Measurements from ENCODE around the gene SLC6A11. TPM values are rescaled to one million over a fixed set of nuclear protein-coding genes. Genes with fewer than 3 reads are reported as not detected.

SLC6A11 gene
- total RNA-seq, 4 donors from 2014 or later, result not detected

DNA sequence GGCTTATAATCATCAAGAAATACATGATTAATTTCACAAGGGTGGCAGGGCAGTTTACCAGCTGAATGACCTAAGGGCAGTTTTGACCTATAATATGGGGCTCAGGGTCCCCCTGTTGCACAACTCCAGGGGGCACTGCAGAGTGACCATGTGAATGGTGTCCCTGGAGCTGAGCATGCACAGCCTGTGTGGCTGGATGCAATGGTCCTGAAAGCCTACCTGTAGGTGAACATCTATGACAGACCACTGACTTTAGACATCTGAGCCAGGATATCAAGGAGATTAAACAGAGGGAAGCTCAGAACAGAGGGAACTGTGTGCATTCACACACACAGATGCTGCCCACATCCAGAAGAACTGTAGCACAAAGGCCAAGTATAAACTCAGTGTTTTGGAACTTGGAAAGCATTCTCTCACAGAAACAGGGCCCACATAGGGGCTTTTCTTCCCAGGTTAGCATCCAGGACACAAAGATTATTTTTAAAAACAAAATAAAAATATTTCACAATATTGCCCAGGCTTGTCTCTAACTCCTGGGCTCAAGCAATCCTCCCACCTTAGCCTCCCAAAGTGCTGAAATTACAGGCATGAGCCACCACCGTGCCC is 7.8 kb upstream of the SLC6A11 start:
- peaks cover 0 to 5% (median 5%) of the 10 kb centered on the region in 3 donors for H3K27me3 ChIP-seq
- no peaks in the 10 kb centered on the region for H3K36me3 ChIP-seq
- ATAC-seq, result no peak
- no peaks in the 10 kb centered on the region for H3K9me3 ChIP-seq
- no peaks in the 10 kb centered on the region for H3K4me1 ChIP-seq
- intact Hi-C loops (cut with DNase I; ENCODE audit: low total_unique reads) (no loop called here), in situ Hi-C loops (cut with MboI; ENCODE audit: low sequenced_read_pairs in 4 of 4) (no loop called here)
- DNase-seq, result no peak
- TF ChIP-seq, protein P1, sequence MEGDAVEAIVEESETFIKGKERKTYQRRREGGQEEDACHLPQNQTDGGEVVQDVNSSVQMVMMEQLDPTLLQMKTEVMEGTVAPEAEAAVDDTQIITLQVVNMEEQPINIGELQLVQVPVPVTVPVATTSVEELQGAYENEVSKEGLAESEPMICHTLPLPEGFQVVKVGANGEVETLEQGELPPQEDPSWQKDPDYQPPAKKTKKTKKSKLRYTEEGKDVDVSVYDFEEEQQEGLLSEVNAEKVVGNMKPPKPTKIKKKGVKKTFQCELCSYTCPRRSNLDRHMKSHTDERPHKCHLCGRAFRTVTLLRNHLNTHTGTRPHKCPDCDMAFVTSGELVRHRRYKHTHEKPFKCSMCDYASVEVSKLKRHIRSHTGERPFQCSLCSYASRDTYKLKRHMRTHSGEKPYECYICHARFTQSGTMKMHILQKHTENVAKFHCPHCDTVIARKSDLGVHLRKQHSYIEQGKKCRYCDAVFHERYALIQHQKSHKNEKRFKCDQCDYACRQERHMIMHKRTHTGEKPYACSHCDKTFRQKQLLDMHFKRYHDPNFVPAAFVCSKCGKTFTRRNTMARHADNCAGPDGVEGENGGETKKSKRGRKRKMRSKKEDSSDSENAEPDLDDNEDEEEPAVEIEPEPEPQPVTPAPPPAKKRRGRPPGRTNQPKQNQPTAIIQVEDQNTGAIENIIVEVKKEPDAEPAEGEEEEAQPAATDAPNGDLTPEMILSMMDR (IDR thresholded peaks at IDR 0.05 in 4 of 5, conservative IDR thresholded peaks at IDR 0.05 in 1 of 5), result no peak
- no peak for TF ChIP-seq POLR2A (IDR thresholded peaks at IDR 0.05)
- H3K4me3 ChIP-seq, result no peak overlapping the region
- no peak overlapping the region for H3K27ac ChIP-seq

DNA sequence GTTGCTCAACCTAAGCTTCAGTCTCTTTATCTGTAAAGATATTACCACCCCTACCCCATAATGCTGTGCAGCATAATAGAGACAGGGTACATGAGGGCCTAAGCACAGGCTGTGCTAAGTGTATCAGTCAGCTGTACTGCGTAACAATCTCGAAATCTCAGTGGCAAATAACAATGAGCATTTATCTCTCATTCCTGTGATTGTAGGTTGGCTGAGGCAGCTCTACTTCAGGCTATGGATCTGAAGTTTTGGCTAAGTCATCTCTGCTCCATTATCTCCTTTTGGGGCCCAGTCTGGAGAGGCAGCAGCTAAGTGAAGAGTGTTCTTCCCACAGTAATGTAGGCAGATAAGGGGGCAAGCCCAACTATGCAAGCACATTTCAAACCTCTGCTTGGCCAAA is 7.1 kb upstream of the SLC6A11 start:
- H3K4me1 ChIP-seq, result no peaks in the 10 kb centered on the region

DNA sequence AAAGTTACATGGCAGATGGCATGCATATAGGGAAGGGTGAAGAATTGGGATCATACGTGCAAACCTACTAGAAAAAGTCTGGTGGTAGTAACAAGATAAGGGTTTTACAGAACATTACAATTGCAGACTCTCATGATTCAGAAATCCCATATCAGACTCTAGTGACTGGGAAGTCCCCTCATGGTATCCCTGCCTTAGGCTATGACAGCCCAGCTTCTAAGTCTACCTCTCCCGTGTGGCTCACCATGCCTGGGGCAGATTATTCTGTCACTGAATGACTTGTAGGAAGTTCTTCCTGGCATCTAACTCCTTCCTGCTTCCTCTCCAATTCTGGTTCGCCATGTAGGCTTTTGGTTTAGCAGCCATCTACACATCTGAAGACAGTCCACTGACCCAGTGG is 5.7 kb upstream of the SLC6A11 start:
- ATAC-seq, result no peak
- no peak for TF ChIP-seq POLR2A (IDR thresholded peaks at IDR 0.05)
- TF ChIP-seq, protein P1 (IDR thresholded peaks at IDR 0.05 in 4 of 5, conservative IDR thresholded peaks at IDR 0.05 in 1 of 5), result no peak
- in situ Hi-C loops (cut with MboI; ENCODE audit: low sequenced_read_pairs in 4 of 4) (no loop called here), intact Hi-C loops (cut with DNase I; ENCODE audit: low total_unique reads) (no loop called here)
- H3K4me1 ChIP-seq, result no peaks in the 10 kb centered on the region
- H3K27me3 ChIP-seq, result peaks cover 0 to 8% (median 5%) of the 10 kb centered on the region in 3 donors
- DNase-seq, result no peak
- H3K4me3 ChIP-seq, result no peak overlapping the region
- H3K36me3 ChIP-seq, result no peaks in the 10 kb centered on the region
- no peaks in the 10 kb centered on the region for H3K9me3 ChIP-seq
- no peak overlapping the region for H3K27ac ChIP-seq

More for the DNA sequence above, 7.1 kb upstream of the SLC6A11 start:
- Histone ChIP-seq H3K36me3 (no peaks in the 10 kb centered on the region), H3K4me3 (no peak overlapping the region), H3K27me3 (peaks cover 0 to 5% (median 5%) of the 10 kb centered on the region in 3 donors), H3K27ac (no peak overlapping the region), H3K9me3 (no peaks in the 10 kb centered on the region)
- DNase-seq (no peak), ATAC-seq (no peak)
- in situ Hi-C loops (cut with MboI; ENCODE audit: low sequenced_read_pairs in 4 of 4) (no loop called here), intact Hi-C loops (cut with DNase I; ENCODE audit: low total_unique reads) (no loop called here)
- TF ChIP-seq POLR2A (IDR thresholded peaks at IDR 0.05), result no peak
- TF ChIP-seq, protein P1 (IDR thresholded peaks at IDR 0.05 in 4 of 5, conservative IDR thresholded peaks at IDR 0.05 in 1 of 5), result no peak

DNA sequence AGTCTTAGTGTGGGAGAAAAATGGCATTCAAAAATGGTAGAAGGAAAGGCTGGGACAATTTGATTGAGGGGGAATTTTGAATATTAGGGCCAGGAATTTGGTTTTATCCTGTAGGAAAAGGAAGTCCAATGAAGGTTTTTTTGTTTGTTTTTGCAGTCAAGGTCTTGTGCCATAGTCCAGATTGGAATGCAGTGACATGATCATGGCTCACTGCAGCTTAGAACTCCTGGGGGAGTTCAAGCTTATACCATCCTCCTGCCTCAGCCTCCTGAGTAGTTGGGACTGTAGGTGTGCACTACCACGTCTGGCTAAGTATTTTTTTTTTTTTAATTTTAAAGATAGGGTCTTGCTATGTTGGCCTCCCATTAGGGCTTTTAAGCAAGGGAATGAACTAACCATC is 2.6 kb upstream of the SLC6A11 start:
- intact Hi-C loops (cut with DNase I; ENCODE audit: low total_unique reads), result no loop called here
- H3K4me1 ChIP-seq, result no peaks in the 10 kb centered on the region
- no peak overlapping the region for H3K27ac ChIP-seq
- no peak for DNase-seq
- TF ChIP-seq, protein P1 (IDR thresholded peaks at IDR 0.05 in 4 of 5, conservative IDR thresholded peaks at IDR 0.05 in 1 of 5), result no peak
- TF ChIP-seq POLR2A (IDR thresholded peaks at IDR 0.05), result no peak
- ATAC-seq, result no peak
- no peaks in the 10 kb centered on the region for H3K36me3 ChIP-seq
- in situ Hi-C loops (cut with MboI; ENCODE audit: low sequenced_read_pairs in 4 of 4), result no loop called here
- peaks cover 9 to 19% (median 16%) of the 10 kb centered on the region in 3 donors for H3K27me3 ChIP-seq
- H3K9me3 ChIP-seq, result no peaks in the 10 kb centered on the region
- H3K4me3 ChIP-seq, result no peak overlapping the region

DNA sequence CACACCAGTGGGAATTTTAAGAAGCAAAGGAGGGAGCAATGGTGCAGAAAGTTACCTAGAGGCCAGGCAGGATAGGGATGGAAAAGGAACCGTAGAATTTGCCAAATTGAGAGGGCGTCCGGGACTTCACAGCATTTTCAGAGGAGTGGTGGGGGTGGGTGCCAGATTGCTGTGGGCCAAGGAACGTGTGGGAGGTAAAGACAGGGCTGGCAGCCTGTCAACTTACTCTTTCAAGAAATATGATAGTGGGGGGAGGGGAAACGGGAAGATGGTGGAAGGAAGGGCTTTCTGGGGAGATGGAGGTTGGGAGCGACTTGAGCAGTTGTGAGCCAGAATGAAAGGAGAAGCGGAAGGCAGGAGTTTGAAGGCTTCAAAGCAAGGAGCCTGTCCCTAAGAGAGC is 1.4 kb upstream of the SLC6A11 start:
- in situ Hi-C loops (cut with MboI; ENCODE audit: low sequenced_read_pairs in 4 of 4), result no loop called here
- Histone ChIP-seq H3K27me3 (peaks cover 9 to 19% (median 16%) of the 10 kb centered on the region in 3 donors), H3K36me3 (no peaks in the 10 kb centered on the region), H3K4me3 (no peak overlapping the region), H3K4me1 (no peaks in the 10 kb centered on the region), H3K27ac (no peak overlapping the region), H3K9me3 (no peaks in the 10 kb centered on the region)
- TF ChIP-seq, protein P1 (IDR thresholded peaks at IDR 0.05 in 4 of 5, conservative IDR thresholded peaks at IDR 0.05 in 1 of 5), result no peak
- no peak for TF ChIP-seq POLR2A (IDR thresholded peaks at IDR 0.05)
- intact Hi-C loops (cut with DNase I; ENCODE audit: low total_unique reads), result no loop called here
- ATAC-seq (no peak), DNase-seq (no peak)

All from gastrocnemius medialis (tissue), 4 donors.